ENCODE data around the gene MCEMP1. TPM values are rescaled to one million over a fixed set of nuclear protein-coding genes. Genes with fewer than 3 reads are reported as not detected.

The MCEMP1 gene
- total and polyA plus RNA-seq, 7 donors, result 0.18 to 0.54 (median 0.28) TPM; not detected in 1

DNA sequence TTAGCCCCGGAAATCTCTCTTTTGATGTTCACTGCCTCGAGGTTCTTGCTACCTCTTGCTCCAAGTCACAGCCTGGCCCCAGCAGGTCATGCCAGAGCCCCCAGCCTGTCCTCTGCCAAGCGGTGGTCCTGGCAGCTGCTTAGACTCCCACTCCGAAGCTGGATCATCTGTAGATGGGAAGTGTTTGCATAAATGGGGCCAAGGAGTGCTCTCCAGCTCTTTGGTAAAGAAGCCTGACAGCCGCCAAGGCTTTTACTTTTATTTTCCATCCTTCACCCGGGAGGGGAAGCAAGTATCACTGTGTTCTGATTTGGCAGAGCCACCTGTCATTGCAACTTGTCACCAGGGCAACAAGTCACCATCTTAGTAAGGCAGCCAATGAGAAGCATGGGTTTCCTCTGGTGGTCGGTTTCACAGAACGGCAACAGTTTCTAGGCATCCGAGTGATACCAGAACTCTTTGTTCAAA lies 18.6 kb upstream of the MCEMP1 start:
- DNase-seq, result no peak
- no peak overlapping the region for H3K4me3 ChIP-seq
- no peak for ATAC-seq
- no peaks in the 10 kb centered on the region for H3K27me3 ChIP-seq (ENCODE audit: insufficient read depth in 3 of 3, low read length in 2 of 3)
- TF ChIP-seq, protein P1, sequence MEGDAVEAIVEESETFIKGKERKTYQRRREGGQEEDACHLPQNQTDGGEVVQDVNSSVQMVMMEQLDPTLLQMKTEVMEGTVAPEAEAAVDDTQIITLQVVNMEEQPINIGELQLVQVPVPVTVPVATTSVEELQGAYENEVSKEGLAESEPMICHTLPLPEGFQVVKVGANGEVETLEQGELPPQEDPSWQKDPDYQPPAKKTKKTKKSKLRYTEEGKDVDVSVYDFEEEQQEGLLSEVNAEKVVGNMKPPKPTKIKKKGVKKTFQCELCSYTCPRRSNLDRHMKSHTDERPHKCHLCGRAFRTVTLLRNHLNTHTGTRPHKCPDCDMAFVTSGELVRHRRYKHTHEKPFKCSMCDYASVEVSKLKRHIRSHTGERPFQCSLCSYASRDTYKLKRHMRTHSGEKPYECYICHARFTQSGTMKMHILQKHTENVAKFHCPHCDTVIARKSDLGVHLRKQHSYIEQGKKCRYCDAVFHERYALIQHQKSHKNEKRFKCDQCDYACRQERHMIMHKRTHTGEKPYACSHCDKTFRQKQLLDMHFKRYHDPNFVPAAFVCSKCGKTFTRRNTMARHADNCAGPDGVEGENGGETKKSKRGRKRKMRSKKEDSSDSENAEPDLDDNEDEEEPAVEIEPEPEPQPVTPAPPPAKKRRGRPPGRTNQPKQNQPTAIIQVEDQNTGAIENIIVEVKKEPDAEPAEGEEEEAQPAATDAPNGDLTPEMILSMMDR (IDR thresholded peaks at IDR 0.05), result no peak
- H3K4me1 ChIP-seq, result no peaks in the 10 kb centered on the region
- intact Hi-C loops (cut with DNase I), result no loop called here
- no peak overlapping the region for H3K27ac ChIP-seq
- H3K36me3 ChIP-seq (ENCODE audit: insufficient read depth in 1 of 2, low read depth in 1 of 2), result no peaks in the 10 kb centered on the region
- H3K9me3 ChIP-seq, result no peaks in the 10 kb centered on the region
- 21 to 25% (median 23%) methylated on average over 9 of the region's 9 CpGs for WGBS, 3 donors

DNA sequence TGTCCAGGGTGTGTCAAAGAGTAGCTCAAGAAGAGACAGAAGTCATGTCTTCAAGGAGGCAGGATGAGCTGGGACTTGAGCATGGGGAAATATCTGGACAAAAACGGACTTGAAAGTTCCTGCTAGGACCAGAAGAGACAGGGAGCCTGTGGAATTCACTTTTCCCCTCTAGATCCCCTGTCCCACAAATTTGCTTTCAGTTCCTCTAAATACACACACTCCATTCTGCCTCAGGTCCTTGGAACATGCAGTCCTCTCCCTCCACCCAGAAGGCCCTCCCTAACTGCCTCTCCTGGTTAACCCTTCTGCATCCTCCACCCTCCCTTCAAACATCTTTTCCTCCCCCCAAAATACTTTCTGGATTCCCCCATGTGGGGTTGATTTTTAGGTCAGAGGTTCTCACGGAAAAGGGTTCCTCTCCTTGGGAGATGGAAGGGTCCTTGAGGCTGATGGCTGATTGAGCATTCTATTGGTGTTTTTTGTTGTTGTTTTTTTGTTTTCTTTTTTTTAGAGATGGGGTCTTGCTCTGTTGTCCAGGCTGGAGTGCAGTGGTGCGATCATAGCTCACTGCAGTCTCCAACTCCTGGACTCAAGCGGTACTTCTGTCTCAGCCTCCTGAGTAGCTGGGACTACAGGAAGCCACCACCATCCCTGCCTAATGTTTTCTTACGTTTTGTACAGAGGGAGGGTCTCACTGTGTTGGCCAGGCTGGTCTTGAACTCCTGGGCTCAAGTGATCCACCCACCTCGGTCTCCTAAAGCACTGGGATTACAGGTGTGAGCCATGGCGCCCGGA lies 14.9 kb upstream of the MCEMP1 start:
- Histone ChIP-seq H3K4me1 (no peaks in the 10 kb centered on the region), H3K27me3 (ENCODE audit: insufficient read depth in 3 of 3, low read length in 2 of 3) (peaks cover 0 to under 1% (median 0%) of the 10 kb centered on the region in 3 donors), H3K36me3 (ENCODE audit: insufficient read depth in 1 of 2, low read depth in 1 of 2) (no peaks in the 10 kb centered on the region), H3K9me3 (no peaks in the 10 kb centered on the region), H3K4me3 (no peak overlapping the region), H3K27ac (no peak overlapping the region)
- ATAC-seq, result no peak
- intact Hi-C loops (cut with DNase I), result loop anchor here in 1 of 2 donors (5.0 kb wide), 1 partner anchor 435 kb away; no protein-coding TSS in a partner anchor
- WGBS, 3 donors, result 73 to 75% (median 74%) methylated on average over 8 of the region's 8 CpGs
- TF ChIP-seq, protein P1 (IDR thresholded peaks at IDR 0.05), result no peak
- DNase-seq, result no peak

DNA sequence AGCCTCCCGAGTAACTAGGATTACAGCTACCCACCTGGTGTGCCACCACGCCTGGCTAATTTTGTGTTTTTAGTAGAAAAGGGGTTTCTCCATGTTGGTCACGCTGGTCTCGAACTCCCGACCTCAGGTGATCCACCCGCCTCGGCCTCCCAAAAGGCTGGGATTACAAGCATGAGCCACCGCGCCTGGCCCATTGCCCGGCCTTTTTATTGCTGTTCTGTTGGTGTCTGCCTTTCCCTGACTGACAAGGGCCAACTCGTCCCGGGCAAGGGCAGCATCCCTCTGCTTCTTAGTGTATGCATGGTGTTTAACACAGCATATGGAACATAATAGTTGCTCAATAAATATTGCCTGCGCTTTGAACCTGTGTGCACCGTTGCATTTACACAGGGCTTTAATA lies 14.2 kb upstream of the MCEMP1 start:
- H3K9me3 ChIP-seq, result no peaks in the 10 kb centered on the region
- no peaks in the 10 kb centered on the region for H3K36me3 ChIP-seq (ENCODE audit: insufficient read depth in 1 of 2, low read depth in 1 of 2)
- DNase-seq (no peak), ATAC-seq (no peak)
- no peak overlapping the region for H3K27ac ChIP-seq
- no peaks in the 10 kb centered on the region for H3K4me1 ChIP-seq
- TF ChIP-seq, protein P1 (IDR thresholded peaks at IDR 0.05), result no peak
- intact Hi-C loops (cut with DNase I), result loop anchor here in 1 of 2 donors (5.0 kb wide), 1 partner anchor 435 kb away; no protein-coding TSS in a partner anchor
- WGBS, 3 donors, result 70 to 80% (median 77%) methylated on average over 14 of the region's 14 CpGs
- H3K4me3 ChIP-seq, result no peak overlapping the region
- H3K27me3 ChIP-seq (ENCODE audit: insufficient read depth in 3 of 3, low read length in 2 of 3), result peaks cover 0 to 2% (median 0%) of the 10 kb centered on the region in 3 donors

DNA sequence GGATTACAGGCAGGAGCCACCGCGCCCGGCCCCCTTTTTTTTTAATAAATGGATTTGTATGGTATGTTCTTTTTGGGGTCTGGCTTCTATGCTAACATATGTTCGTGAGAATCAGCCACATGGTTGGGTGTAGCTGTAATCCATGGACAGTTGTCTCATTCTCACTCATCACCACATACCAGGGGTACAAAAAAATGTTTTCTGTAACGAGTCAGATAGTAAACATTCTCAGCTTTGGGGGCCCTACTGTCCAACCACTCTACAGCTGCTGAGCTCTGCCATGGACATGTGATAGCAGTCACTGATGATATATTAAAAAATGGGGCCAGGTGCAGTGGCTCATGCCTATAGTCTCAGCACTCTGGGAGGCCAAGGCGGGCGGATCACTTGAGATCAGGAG lies 13.2 kb upstream of the MCEMP1 start:
- Histone ChIP-seq H3K9me3 (no peaks in the 10 kb centered on the region), H3K27ac (no peak overlapping the region), H3K4me3 (no peak overlapping the region), H3K4me1 (no peaks in the 10 kb centered on the region), H3K27me3 (ENCODE audit: insufficient read depth in 3 of 3, low read length in 2 of 3) (peaks cover 0 to 2% (median under 1%) of the 10 kb centered on the region in 3 donors), H3K36me3 (ENCODE audit: insufficient read depth in 1 of 2, low read depth in 1 of 2) (no peaks in the 10 kb centered on the region)
- 27 to 43% (median 34%) methylated on average over 7 of the region's 7 CpGs for WGBS, 3 donors
- DNase-seq, result no peak
- no peak for ATAC-seq
- TF ChIP-seq, protein P1 (IDR thresholded peaks at IDR 0.05), result no peak
- intact Hi-C loops (cut with DNase I), result loop anchor here in 1 of 2 donors (5.0 kb wide), 1 partner anchor 434 kb away; no protein-coding TSS in a partner anchor

All from psoas muscle (tissue), 8 donors.